Esophagus squamous epithelium (tissue), 4 donors: ENCODE results near the gene DHX15.

Experiments used
- POLR2A ChIP-seq, 4 donors: fragments of 450-650 bp; IDR thresholded peaks; one replicate each; pipeline ENCODE4 v1.6.1; 2017; ENCODE audit warnings: antibody characterized with exemption in 4 of 4, mild to moderate bottlenecking in 4 of 4, moderate library complexity in 3 of 4
- TF ChIP-seq, protein P1 (sequence below), 6 experiments: fragments of 450-650 bp in 4 of 6; fragments of 200-600 bp in 2 of 6; sonication (generic) in 2 of 6; IDR thresholded peaks; one replicate each; pipeline ENCODE4 v1.5.1; 2016 to 2019; ENCODE audit warnings: antibody characterized with exemption in 6 of 6, mild to moderate bottlenecking in 4 of 6, moderate library complexity in 4 of 6

GRCh38 chr4:24589448-24589847, 5.1 kb upstream of the DHX15 start:
- TF ChIP-seq POLR2A (IDR thresholded peaks at IDR 0.05): no peak
- TF ChIP-seq, protein P1, sequence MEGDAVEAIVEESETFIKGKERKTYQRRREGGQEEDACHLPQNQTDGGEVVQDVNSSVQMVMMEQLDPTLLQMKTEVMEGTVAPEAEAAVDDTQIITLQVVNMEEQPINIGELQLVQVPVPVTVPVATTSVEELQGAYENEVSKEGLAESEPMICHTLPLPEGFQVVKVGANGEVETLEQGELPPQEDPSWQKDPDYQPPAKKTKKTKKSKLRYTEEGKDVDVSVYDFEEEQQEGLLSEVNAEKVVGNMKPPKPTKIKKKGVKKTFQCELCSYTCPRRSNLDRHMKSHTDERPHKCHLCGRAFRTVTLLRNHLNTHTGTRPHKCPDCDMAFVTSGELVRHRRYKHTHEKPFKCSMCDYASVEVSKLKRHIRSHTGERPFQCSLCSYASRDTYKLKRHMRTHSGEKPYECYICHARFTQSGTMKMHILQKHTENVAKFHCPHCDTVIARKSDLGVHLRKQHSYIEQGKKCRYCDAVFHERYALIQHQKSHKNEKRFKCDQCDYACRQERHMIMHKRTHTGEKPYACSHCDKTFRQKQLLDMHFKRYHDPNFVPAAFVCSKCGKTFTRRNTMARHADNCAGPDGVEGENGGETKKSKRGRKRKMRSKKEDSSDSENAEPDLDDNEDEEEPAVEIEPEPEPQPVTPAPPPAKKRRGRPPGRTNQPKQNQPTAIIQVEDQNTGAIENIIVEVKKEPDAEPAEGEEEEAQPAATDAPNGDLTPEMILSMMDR (IDR thresholded peaks at IDR 0.05): no peak
